ENCODE results near the gene MISP3. TPM values are rescaled to one million over a fixed set of nuclear protein-coding genes. Genes with fewer than 3 reads are reported as not detected.

MISP3 gene
- total RNA-seq, 2 experiments from 2014 or later: 1.0 to 1.1 TPM

- no peak overlapping the region for H3K27ac Mint-ChIP-seq
- ChIA-PET CTCF (no interaction called here), POLR2A (no interaction called here)
- DNase-seq (no peak), ATAC-seq (no peak)
- no peak overlapping the region for H3K4me3 Mint-ChIP-seq
- peaks cover 38% of the 10 kb centered on the region for H3K27me3 Mint-ChIP-seq (ENCODE audit: low read depth)
- H3K9me3 Mint-ChIP-seq (ENCODE audit: insufficient read depth): no peaks in the 10 kb centered on the region
- H3K4me1 Mint-ChIP-seq (ENCODE audit: low read depth): peaks cover 14% of the 10 kb centered on the region
- no peaks in the 10 kb centered on the region for H3K36me3 Mint-ChIP-seq (ENCODE audit: low read depth)
These were observed 10.1 kb upstream of the MISP3 start for GRCh38 chr19:14062558-14062855.

- no peak overlapping the region for H3K4me3 Mint-ChIP-seq
- no peaks in the 10 kb centered on the region for H3K9me3 Mint-ChIP-seq (ENCODE audit: insufficient read depth)
- H3K27ac Mint-ChIP-seq: no peak overlapping the region
- no peaks in the 10 kb centered on the region for H3K36me3 Mint-ChIP-seq (ENCODE audit: low read depth)
- peaks cover 8% of the 10 kb centered on the region for H3K4me1 Mint-ChIP-seq (ENCODE audit: low read depth)
- no peak for DNase-seq
- POLR2A ChIA-PET: no interaction called here
- ATAC-seq: no peak
- CTCF ChIA-PET: no interaction called here
- H3K27me3 Mint-ChIP-seq (ENCODE audit: low read depth): peaks cover 32% of the 10 kb centered on the region
These were observed 9.5 kb upstream of the MISP3 start for GRCh38 chr19:14063105-14063504.

- no peak overlapping the region for H3K4me3 Mint-ChIP-seq
- ATAC-seq (peak; percentile 31), DNase-seq (no peak)
- H3K4me1 Mint-ChIP-seq (ENCODE audit: low read depth): no peaks in the 10 kb centered on the region
- H3K27me3 Mint-ChIP-seq (ENCODE audit: low read depth): peaks cover 12% of the 10 kb centered on the region
- ChIA-PET POLR2A (interaction anchor here (1.0 kb wide), 1 partner anchor 35 kb away, joined by 4 read pairs; the partner anchor contains the start of gene IL27RA), CTCF (no interaction called here)
- no peaks in the 10 kb centered on the region for H3K36me3 Mint-ChIP-seq (ENCODE audit: low read depth)
- H3K9me3 Mint-ChIP-seq (ENCODE audit: insufficient read depth): no peaks in the 10 kb centered on the region
- H3K27ac Mint-ChIP-seq: no peak overlapping the region
These were observed 6.5 kb upstream of the MISP3 start for GRCh38 chr19:14066134-14066533.

GRCh38 chr19:14070268-14071050, 2.1 kb upstream of the MISP3 start:
- Mint-ChIP-seq H3K4me3 (no peak overlapping the region), H3K9me3 (ENCODE audit: insufficient read depth) (no peaks in the 10 kb centered on the region), H3K27ac (no peak overlapping the region), H3K36me3 (ENCODE audit: low read depth) (no peaks in the 10 kb centered on the region), H3K4me1 (ENCODE audit: low read depth) (peaks cover 28% of the 10 kb centered on the region), H3K27me3 (ENCODE audit: low read depth) (peaks cover 6% of the 10 kb centered on the region)
- DNase-seq (no peak), ATAC-seq (no peak)
- ChIA-PET POLR2A (interaction anchor here (0.7 kb wide), 1 partner anchor 13 kb away, joined by 3 read pairs; no protein-coding TSS in a partner anchor), CTCF (interaction anchor here (0.8 to 6.3 kb wide), 9 partner anchors 11 to 208 kb away, joined by 3 to 87 read pairs (median 4); partner anchors contain the start of gene ASF1B)

GRCh38 chr19:14073261-14073924, 807 bp downstream of the MISP3 start:
- ATAC-seq (peak; percentile 78), DNase-seq (peak; percentile 80)
- ChIA-PET POLR2A (interaction anchor here (1.0 kb wide), 1 partner anchor 63 kb away, joined by 3 read pairs; no protein-coding TSS in a partner anchor), CTCF (interaction anchor here (0.8 to 6.3 kb wide), 18 partner anchors 8 to 205 kb away, joined by 3 to 87 read pairs (median 5); partner anchors contain the start of genes ASF1B, IL27RA and PRKACA)
- Mint-ChIP-seq H3K9me3 (ENCODE audit: insufficient read depth) (no peaks in the 10 kb centered on the region), H3K4me1 (ENCODE audit: low read depth) (peaks cover 30% of the 10 kb centered on the region), H3K4me3 (peak overlapping the region; percentile 88), H3K27me3 (ENCODE audit: low read depth) (peaks cover 2% of the 10 kb centered on the region), H3K36me3 (ENCODE audit: low read depth) (no peaks in the 10 kb centered on the region), H3K27ac (peak overlapping the region; percentile 80)

- DNase-seq (no peak), ATAC-seq (peak; percentile 7)
- Mint-ChIP-seq H3K4me1 (ENCODE audit: low read depth) (peaks cover 30% of the 10 kb centered on the region), H3K36me3 (ENCODE audit: low read depth) (no peaks in the 10 kb centered on the region), H3K27ac (peak overlapping the region; percentile 80), H3K9me3 (ENCODE audit: insufficient read depth) (no peaks in the 10 kb centered on the region), H3K4me3 (peak overlapping the region; percentile 88), H3K27me3 (ENCODE audit: low read depth) (peaks cover 2% of the 10 kb centered on the region)
- POLR2A ChIA-PET: interaction anchor here (1.0 kb wide), 1 partner anchor 63 kb away, joined by 3 read pairs; no protein-coding TSS in a partner anchor
- CTCF ChIA-PET: interaction anchor here (1.0 to 6.3 kb wide), 13 partner anchors 8 to 194 kb away, joined by 3 to 87 read pairs (median 5); partner anchors contain the start of genes ASF1B and PRKACA
These were observed 1.6 kb downstream of the MISP3 start for GRCh38 chr19:14073925-14074838.

- peaks cover 2% of the 10 kb centered on the region for H3K36me3 Mint-ChIP-seq (ENCODE audit: low read depth)
- DNase-seq (no peak), ATAC-seq (no peak)
- peaks cover 37% of the 10 kb centered on the region for H3K4me1 Mint-ChIP-seq (ENCODE audit: low read depth)
- no peak overlapping the region for H3K4me3 Mint-ChIP-seq
- no peak overlapping the region for H3K27ac Mint-ChIP-seq
- H3K9me3 Mint-ChIP-seq (ENCODE audit: insufficient read depth): no peaks in the 10 kb centered on the region
- H3K27me3 Mint-ChIP-seq (ENCODE audit: low read depth): no peaks in the 10 kb centered on the region
- ChIA-PET POLR2A (no interaction called here), CTCF (interaction anchor here (0.6 to 1.5 kb wide), 5 partner anchors 9 to 200 kb away, joined by 3 to 7 read pairs (median 4); partner anchors contain the start of gene ASF1B)
These were observed 5.8 kb downstream of the MISP3 start for GRCh38 chr19:14078411-14078810.

- ChIA-PET POLR2A (interaction anchor here (0.6 to 1.9 kb wide), 8 partner anchors 9 to 306 kb away, joined by 3 to 8 read pairs (median 3); partner anchors contain the start of genes ADGRE5, ASF1B and IL27RA), CTCF (interaction anchor here (0.7 to 3.0 kb wide), 17 partner anchors 7 to 219 kb away, joined by 3 to 15 read pairs (median 5); partner anchors contain the start of genes ASF1B and MISP3)
- Mint-ChIP-seq H3K36me3 (ENCODE audit: low read depth) (peaks cover 2% of the 10 kb centered on the region), H3K4me3 (peak overlapping the region; percentile 92), H3K27me3 (ENCODE audit: low read depth) (no peaks in the 10 kb centered on the region), H3K27ac (peak overlapping the region; percentile 92), H3K4me1 (ENCODE audit: low read depth) (peaks cover 18% of the 10 kb centered on the region), H3K9me3 (ENCODE audit: insufficient read depth) (no peaks in the 10 kb centered on the region)
- ATAC-seq (peak; percentile 96), DNase-seq (peak; percentile 100)
These were observed 8.6 kb downstream of the MISP3 start for GRCh38 chr19:14080887-14081796.

GRCh38 chr19:14081797-14082674, 9.4 kb downstream of the MISP3 start:
- peaks cover 2% of the 10 kb centered on the region for H3K36me3 Mint-ChIP-seq (ENCODE audit: low read depth)
- H3K9me3 Mint-ChIP-seq (ENCODE audit: insufficient read depth): no peaks in the 10 kb centered on the region
- peaks cover 18% of the 10 kb centered on the region for H3K4me1 Mint-ChIP-seq (ENCODE audit: low read depth)
- POLR2A ChIA-PET: interaction anchor here (0.6 to 1.9 kb wide), 7 partner anchors 8 to 932 kb away, joined by 3 to 8 read pairs (median 3); partner anchors contain the start of genes ADGRE5, ASF1B, IER2 and IL27RA
- H3K27ac Mint-ChIP-seq: peak overlapping the region; percentile 92
- no peaks in the 10 kb centered on the region for H3K27me3 Mint-ChIP-seq (ENCODE audit: low read depth)
- CTCF ChIA-PET: interaction anchor here (0.6 to 3.0 kb wide), 14 partner anchors 8 to 220 kb away, joined by 3 to 15 read pairs (median 6); partner anchors contain the start of genes ASF1B and MISP3
- ATAC-seq: no peak
- DNase-seq: no peak
- H3K4me3 Mint-ChIP-seq: peak overlapping the region; percentile 92

GRCh38 chr19:14082675-14082960, 10.0 kb downstream of the MISP3 start:
- Mint-ChIP-seq H3K4me3 (no peak overlapping the region), H3K4me1 (ENCODE audit: low read depth) (peaks cover 18% of the 10 kb centered on the region), H3K9me3 (ENCODE audit: insufficient read depth) (no peaks in the 10 kb centered on the region), H3K27ac (no peak overlapping the region), H3K27me3 (ENCODE audit: low read depth) (no peaks in the 10 kb centered on the region), H3K36me3 (ENCODE audit: low read depth) (peaks cover 6% of the 10 kb centered on the region)
- ATAC-seq (no peak), DNase-seq (no peak)
- POLR2A ChIA-PET: interaction anchor here (0.6 to 0.9 kb wide), 2 partner anchors 221 to 932 kb away, joined by 3 read pairs; partner anchors contain the start of genes IER2 and STX10
- CTCF ChIA-PET: interaction anchor here (0.6 to 3.0 kb wide), 9 partner anchors 7 to 220 kb away, joined by 3 to 15 read pairs (median 7); partner anchors contain the start of genes ASF1B and MISP3
